K562 (cell line): ENCODE results near the gene TLE6.

Source experiments
- COPS2 ChIP-seq: fragments of 450-650 bp; conservative IDR thresholded peaks from 2 replicates; pipeline ENCODE4 v1.6.1; 2016; ENCODE audit warnings: mild to moderate bottlenecking, moderate library complexity
- EGR1 ChIP-seq: fragments of 450-650 bp; conservative IDR thresholded peaks from 2 replicates; pipeline ENCODE4 v1.6.1; 2017; ENCODE audit warnings: mild to moderate bottlenecking
- TF ChIP-seq, protein P1 (sequence below), 3 experiments: IDR thresholded peaks in 2 of 3; conservative IDR thresholded peaks in 1 of 3; 2 replicates each; pipeline ENCODE4 v1.5.1; 2011 to 2012; ENCODE audit warnings: low read length in 3 of 3, mild to moderate bottlenecking in 3 of 3, control low read depth in 2 of 3, improper control_type of control experiment in 1 of 3, inconsistent platforms in 1 of 3, low read depth in 1 of 3, mixed read lengths in 1 of 3, moderate library complexity in 1 of 3; ENCODE audit not compliant: insufficient read depth in 2 of 3

GRCh38 chr19:3027981-3028304 is 50.6 kb downstream of the TLE6 start:
- TF ChIP-seq EGR1, result no peak
- TF ChIP-seq COPS2, result no peak
- TF ChIP-seq, protein P1, sequence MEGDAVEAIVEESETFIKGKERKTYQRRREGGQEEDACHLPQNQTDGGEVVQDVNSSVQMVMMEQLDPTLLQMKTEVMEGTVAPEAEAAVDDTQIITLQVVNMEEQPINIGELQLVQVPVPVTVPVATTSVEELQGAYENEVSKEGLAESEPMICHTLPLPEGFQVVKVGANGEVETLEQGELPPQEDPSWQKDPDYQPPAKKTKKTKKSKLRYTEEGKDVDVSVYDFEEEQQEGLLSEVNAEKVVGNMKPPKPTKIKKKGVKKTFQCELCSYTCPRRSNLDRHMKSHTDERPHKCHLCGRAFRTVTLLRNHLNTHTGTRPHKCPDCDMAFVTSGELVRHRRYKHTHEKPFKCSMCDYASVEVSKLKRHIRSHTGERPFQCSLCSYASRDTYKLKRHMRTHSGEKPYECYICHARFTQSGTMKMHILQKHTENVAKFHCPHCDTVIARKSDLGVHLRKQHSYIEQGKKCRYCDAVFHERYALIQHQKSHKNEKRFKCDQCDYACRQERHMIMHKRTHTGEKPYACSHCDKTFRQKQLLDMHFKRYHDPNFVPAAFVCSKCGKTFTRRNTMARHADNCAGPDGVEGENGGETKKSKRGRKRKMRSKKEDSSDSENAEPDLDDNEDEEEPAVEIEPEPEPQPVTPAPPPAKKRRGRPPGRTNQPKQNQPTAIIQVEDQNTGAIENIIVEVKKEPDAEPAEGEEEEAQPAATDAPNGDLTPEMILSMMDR (IDR thresholded peaks at IDR 0.05 in 2 of 3, conservative IDR thresholded peaks at IDR 0.05 in 1 of 3; ENCODE audit: insufficient read depth in 2 of 3, low read depth in 1 of 3, low read length in 3 of 3), result no peak
